BE2C (cell line): ENCODE data around the gene PHKB.
"Not testable (repeated sequence)": the region's sequence is repeated elsewhere in the genome, so short reads cannot be mapped to it uniquely, and the experiment has no call there.

ENCODE experiments used
- DNase-seq: peaks from one replicate; pipeline ENCODE4 v3.0.0-alpha.2; 2020
- H3K27me3 ChIP-seq: fragments of 250-450 bp; sonication (Bioruptor Pico); 2 replicates; pipeline ENCODE4 v1.5.1; 2020; ENCODE audit warnings: mild to moderate bottlenecking
- H3K36me3 ChIP-seq: fragments of 250-450 bp; sonication (Bioruptor Pico); 2 replicates; pipeline ENCODE4 v1.5.1; 2020; ENCODE audit warnings: mild to moderate bottlenecking
- H3K4me1 ChIP-seq: fragments of 250-450 bp; sonication (Bioruptor Pico); 2 replicates; pipeline ENCODE4 v1.5.1; 2020
- H3K4me3 ChIP-seq: 2 replicates; pipeline ENCODE4 v1.5.1; 2011; ENCODE audit warnings: low read depth, low read length
- H3K9me3 ChIP-seq: fragments of 250-450 bp; sonication (Bioruptor Pico); 2 replicates; pipeline ENCODE4 v1.5.1; 2020
- TF ChIP-seq, protein P1 (sequence below): IDR thresholded peaks from 2 replicates; pipeline ENCODE4 v1.5.1; 2012; ENCODE audit warnings: mild to moderate bottlenecking, low read depth, low read length

PHKB gene

DNA sequence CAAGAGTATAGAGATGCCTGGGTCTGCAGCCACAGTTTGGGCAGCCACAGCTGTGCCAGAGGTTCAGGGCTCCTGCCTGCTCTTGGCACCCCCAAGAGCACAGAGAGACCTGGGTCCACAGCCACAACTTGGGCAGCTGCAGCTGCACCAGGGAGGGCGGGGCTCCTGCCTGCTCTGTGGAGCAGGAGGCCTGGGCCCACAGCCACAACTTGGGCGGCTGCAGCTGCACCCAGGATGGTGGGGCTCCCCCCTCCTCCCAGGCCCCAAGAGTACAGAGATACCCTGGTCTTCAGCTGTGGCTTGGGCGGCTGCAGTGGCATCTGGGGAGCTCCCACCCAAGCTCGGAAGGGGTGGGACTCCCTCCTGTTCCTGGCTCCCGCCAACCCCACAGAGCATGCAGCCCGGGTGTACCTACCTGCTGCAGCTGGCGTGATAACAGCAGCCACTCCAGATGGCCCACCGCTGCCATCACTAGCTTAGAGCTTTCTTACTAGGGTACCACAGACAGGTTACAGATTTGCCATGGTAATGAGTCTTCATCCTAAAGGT lies 72.7 kb downstream of the PHKB start:
- Histone ChIP-seq H3K36me3 (no peaks in the 10 kb centered on the region), H3K9me3 (no peaks in the 10 kb centered on the region), H3K4me3 (no peak overlapping the region), H3K4me1 (no peaks in the 10 kb centered on the region), H3K27me3 (no peaks in the 10 kb centered on the region)
- TF ChIP-seq, protein P1, sequence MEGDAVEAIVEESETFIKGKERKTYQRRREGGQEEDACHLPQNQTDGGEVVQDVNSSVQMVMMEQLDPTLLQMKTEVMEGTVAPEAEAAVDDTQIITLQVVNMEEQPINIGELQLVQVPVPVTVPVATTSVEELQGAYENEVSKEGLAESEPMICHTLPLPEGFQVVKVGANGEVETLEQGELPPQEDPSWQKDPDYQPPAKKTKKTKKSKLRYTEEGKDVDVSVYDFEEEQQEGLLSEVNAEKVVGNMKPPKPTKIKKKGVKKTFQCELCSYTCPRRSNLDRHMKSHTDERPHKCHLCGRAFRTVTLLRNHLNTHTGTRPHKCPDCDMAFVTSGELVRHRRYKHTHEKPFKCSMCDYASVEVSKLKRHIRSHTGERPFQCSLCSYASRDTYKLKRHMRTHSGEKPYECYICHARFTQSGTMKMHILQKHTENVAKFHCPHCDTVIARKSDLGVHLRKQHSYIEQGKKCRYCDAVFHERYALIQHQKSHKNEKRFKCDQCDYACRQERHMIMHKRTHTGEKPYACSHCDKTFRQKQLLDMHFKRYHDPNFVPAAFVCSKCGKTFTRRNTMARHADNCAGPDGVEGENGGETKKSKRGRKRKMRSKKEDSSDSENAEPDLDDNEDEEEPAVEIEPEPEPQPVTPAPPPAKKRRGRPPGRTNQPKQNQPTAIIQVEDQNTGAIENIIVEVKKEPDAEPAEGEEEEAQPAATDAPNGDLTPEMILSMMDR = no peak
- no peak for DNase-seq

DNA sequence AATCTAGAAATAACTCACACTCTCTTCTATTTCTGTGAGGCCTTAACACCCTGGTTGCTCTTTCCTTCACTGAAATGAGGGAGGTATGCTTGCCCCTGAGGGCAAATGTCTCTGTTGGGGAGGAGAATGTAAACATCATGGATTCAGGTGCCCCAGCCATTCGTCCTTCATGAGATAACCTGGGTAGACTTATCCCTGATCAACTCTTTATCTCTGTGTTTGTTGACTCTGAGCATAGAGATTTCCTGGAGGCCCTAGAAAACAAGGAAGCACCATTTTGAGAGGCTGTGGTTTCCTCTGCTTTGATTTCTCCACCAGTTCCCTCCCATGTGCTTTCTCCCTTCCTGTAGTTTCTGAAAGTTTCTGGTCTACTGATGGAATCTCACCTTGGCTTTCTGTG lies 77.3 kb downstream of the PHKB start:
- Histone ChIP-seq H3K4me1 (no peaks in the 10 kb centered on the region), H3K9me3 (no peaks in the 10 kb centered on the region; the same call in 1 of the 2 replicates), H3K27me3 (no peaks in the 10 kb centered on the region), H3K4me3 (no peak overlapping the region), H3K36me3 (no peaks in the 10 kb centered on the region)
- no peak for DNase-seq
- TF ChIP-seq, protein P1 = no peak

DNA sequence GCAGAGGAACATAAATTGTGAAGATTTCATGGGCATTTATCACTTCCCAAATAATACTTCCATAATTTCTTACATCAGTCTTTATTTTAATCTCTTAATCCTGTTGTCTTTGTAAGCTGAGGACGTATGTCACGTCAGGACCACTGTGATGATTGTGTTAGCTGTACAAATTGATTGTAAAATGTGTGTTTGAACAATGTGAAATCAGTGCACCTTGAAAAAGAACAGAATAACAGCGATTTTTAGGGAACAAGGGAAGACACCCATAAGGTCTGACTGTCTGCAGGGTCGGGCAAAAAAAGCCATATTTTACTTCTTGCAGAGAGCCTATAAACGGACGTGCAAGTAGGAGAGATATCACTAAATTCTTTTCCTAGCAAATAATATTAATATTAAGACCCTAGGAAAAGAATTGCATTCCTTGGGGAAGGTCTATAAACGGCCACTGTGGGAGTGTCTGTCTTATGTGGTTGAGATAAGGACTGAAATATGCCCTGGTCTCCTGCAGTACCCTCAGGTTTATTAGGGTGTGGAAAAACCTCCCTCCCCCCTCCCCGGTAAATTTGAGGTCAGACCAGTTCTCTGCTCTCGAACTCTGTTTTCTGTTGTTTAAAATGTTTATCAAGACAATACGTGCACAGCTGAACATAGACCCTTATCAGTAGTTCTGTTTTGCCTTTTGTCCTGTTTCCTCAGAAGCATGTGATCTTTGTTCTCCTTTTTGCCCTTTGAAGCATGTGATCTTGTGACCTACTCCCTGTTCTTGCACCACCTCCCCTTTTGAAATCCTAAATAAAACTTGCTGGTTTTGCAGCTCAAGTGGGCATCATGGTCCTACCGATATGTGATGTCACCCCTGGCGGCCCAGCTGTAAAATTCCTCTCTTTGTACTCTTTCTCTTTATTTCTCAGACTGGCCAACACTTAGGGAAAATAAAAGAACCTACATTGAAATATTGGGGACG lies 78.9 kb downstream of the PHKB start:
- H3K4me3 ChIP-seq, H3K27me3 ChIP-seq, H3K9me3 ChIP-seq, H3K36me3 ChIP-seq, DNase-seq, H3K4me1 ChIP-seq: not testable (repeated sequence)

DNA sequence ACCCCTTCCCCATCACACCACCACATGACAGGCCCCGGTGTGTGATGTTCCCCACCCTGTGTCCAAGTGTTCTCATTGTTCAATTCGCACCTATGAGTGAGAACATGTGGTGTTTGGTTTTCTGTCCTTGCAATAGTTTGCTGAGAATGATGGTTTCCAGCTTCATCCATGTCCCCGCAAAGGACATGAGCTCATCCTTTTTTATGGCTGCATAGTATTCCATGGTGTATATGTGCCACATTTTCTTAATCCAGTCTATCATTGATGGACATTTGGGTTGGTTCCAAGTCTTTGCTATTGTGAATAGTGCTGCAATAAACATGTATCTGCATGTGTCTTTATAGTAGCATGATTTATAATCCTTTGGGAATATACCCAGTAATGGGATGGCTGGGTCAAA lies 80.0 kb downstream of the PHKB start:
- not testable (repeated sequence) for H3K4me3 ChIP-seq, H3K4me1 ChIP-seq, DNase-seq, H3K9me3 ChIP-seq, H3K36me3 ChIP-seq, H3K27me3 ChIP-seq

DNA sequence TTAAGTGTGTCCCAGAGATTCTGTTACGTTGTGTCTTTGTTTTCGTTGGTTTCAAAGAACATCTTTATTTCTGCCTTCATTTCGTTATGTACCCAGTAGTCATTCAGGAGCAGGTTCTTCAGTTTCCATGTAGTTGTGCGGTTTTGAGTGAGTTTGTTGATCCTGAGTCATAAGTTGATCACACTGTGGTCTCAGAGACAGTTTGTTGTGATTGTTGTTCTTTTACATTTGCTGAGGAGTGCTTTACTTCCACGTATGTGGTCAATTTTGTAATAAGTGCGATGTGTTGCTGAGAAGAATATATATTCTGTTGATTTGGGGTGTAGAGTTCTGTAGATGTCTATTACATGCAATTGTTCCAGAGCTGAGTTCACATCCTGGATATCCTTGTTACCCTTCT lies 83.1 kb downstream of the PHKB start:
- H3K4me1 ChIP-seq = not testable (repeated sequence)

DNA sequence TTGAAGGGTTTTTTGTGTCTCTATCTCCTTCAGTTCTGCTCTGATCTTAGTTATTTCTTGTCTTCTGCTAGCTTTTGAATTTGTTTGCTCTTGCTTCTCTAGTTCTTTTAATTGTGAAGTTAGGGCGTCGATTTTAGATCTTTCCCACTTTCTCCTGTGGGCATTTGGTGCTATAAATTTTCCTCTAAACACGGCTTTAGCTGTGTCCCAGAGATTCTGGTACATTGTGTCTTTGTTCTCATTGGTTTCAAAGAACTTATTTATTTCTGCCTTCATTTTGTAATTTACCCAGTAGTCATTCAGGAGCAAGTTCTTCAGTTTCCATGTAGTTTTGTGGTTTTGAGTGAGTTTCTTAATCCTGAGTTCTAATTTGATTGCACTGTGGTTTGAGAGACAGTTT lies 90.1 kb downstream of the PHKB start:
- H3K9me3 ChIP-seq, H3K4me3 ChIP-seq, DNase-seq, H3K36me3 ChIP-seq, H3K27me3 ChIP-seq, H3K4me1 ChIP-seq: not testable (repeated sequence)

More for the DNA sequence above, 83.1 kb downstream of the PHKB start:
- not testable (repeated sequence) for H3K36me3 ChIP-seq, DNase-seq, H3K4me3 ChIP-seq, H3K27me3 ChIP-seq, H3K9me3 ChIP-seq

DNA sequence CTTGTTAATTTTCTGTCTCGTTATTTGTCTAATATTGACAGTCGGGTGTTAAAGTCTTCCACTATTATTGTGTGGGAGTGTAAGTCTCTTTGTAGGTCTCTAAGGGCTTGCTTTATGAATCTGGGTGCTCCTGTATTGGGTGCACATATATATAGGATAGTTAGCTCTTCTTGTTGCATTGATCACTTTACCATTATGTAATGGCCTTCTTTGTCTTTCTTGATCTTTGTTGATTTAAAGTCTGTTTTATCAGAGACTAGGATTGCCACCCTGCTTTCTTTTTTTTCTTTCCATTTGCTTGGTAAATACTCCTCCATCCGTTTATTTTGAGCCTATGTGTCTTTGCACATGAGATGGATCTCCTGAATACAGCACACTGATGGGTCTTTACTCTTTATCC lies 90.6 kb downstream of the PHKB start:
- not testable (repeated sequence) for H3K36me3 ChIP-seq, H3K27me3 ChIP-seq, DNase-seq, H3K4me1 ChIP-seq, H3K4me3 ChIP-seq, H3K9me3 ChIP-seq

DNA sequence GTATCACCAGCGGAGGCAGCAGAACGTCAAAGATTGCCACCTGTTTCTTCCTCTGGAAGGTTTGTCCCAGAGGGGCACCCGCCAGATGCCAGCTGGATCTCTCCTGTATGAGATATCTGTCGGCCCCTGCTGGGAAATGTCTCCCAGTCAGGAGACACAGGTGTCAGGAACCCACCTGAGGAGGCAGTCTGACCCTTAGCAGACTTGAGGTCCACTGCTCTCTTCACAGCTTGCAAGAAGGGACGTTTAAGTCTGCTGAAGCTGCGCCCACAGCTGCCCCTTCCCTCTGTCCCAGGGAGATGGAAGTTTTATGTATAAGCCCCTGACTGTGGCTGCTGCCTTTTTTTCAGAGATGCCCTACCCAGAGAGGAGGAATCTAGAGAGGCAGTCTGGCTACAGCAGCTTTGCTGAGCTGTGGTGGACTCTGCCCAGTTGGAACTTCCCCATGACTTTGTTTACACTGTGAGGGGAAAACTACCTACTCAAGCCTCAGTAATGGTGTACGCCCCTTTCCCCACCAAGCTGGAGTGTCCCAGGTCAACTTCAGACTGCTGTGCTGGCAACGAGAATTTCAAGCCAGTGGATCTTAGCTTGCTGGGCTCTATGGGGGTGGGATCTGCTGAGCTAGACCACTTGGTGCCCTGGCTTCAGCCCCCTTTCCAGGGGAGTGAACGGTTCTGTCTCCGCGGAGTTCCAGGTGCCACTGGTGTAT lies 92.9 kb downstream of the PHKB start:
- no peaks in the 10 kb centered on the region for H3K36me3 ChIP-seq
- H3K27me3 ChIP-seq = no peaks in the 10 kb centered on the region
- no peak for DNase-seq
- TF ChIP-seq, protein P1 = no peak
- no peaks in the 10 kb centered on the region for H3K4me1 ChIP-seq
- H3K9me3 ChIP-seq = no peaks in the 10 kb centered on the region
- H3K4me3 ChIP-seq = no peak overlapping the region

DNA sequence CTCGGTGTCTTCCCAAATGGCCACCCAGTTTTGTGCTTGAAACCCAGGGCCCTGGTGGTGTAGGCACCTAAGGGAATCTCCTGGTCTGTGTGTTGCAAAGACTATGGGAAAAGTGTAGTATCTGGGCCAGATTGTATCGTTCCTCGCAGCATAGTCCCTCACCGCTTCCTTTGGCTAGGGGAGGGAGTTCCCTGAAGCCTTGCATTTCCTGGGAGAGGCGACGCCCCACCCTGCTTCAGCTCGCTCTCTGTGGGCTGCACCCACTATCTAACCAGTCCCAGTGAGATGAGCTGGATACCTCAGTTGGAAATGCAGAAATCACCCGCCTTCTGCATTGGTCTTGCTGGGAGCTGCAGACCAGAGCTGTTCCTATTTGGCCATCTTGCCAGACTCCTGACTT lies 93.5 kb downstream of the PHKB start:
- not testable (repeated sequence) for H3K4me3 ChIP-seq, H3K9me3 ChIP-seq, DNase-seq, H3K27me3 ChIP-seq, H3K36me3 ChIP-seq, H3K4me1 ChIP-seq
